PFSK-1 (cell line): Measurements from ENCODE around the gene PIK3CG.

Experiments used
- POLR2AphosphoS5 ChIP-seq: IDR thresholded peaks from 2 replicates; pipeline ENCODE4 v1.6.1; 2012; ENCODE audit warnings: low read depth, mild to moderate bottlenecking, control low read depth, low read length, moderate library complexity
- TAF1 ChIP-seq: IDR thresholded peaks from 2 replicates; pipeline ENCODE4 v1.6.1; 2012; ENCODE audit warnings: low read length, control low read depth, borderline replicate concordance; ENCODE audit not compliant: insufficient read depth
- TF ChIP-seq, protein P1 (sequence below), 2 experiments: IDR thresholded peaks; 2 replicates each; pipeline versions ENCODE4 v1.6.1 to v1.8.0; 2011 to 2012; ENCODE audit warnings: low read depth in 2 of 2, low read length in 2 of 2, control low read depth in 1 of 2, inconsistent platforms in 1 of 2, mild to moderate bottlenecking in 1 of 2, moderate library complexity in 1 of 2; ENCODE audit not compliant: insufficient read depth in 1 of 2

DNA sequence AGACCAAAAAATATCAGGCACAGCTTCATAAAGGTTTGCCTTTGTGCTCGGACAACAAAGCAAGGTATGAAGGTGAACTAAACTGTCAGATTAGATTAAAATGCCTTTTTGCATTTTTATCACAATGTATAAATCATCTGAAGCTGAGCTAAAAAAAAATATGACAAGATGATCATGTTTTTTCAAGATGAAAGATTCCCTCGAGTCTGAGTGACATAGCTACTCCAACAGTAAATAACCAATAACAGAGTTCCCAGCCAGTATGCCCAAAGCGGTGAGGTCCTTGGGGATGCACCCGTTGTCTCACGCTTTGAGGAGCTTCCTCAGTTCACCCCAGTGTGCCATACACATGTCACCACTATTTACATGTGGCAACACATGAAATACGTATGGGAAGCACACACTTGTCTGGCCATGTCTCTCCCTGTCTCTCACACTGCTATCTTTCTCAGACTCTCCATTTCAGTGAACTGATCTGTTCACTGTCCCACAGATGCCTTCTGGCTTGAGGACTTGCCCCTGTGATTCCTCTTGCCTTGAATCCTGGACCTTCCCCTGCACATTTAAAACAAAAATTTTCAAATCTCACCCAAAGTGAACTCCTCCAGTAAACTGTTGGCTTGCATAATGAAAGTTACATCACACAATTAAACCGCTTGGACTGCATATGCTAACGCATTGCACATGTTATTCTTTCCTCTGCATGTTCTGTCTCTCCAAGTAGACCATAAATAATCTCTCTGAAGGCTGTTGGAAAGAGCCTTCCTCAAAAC lies 2.6 kb upstream of the PIK3CG start:
- TF ChIP-seq, protein P1, sequence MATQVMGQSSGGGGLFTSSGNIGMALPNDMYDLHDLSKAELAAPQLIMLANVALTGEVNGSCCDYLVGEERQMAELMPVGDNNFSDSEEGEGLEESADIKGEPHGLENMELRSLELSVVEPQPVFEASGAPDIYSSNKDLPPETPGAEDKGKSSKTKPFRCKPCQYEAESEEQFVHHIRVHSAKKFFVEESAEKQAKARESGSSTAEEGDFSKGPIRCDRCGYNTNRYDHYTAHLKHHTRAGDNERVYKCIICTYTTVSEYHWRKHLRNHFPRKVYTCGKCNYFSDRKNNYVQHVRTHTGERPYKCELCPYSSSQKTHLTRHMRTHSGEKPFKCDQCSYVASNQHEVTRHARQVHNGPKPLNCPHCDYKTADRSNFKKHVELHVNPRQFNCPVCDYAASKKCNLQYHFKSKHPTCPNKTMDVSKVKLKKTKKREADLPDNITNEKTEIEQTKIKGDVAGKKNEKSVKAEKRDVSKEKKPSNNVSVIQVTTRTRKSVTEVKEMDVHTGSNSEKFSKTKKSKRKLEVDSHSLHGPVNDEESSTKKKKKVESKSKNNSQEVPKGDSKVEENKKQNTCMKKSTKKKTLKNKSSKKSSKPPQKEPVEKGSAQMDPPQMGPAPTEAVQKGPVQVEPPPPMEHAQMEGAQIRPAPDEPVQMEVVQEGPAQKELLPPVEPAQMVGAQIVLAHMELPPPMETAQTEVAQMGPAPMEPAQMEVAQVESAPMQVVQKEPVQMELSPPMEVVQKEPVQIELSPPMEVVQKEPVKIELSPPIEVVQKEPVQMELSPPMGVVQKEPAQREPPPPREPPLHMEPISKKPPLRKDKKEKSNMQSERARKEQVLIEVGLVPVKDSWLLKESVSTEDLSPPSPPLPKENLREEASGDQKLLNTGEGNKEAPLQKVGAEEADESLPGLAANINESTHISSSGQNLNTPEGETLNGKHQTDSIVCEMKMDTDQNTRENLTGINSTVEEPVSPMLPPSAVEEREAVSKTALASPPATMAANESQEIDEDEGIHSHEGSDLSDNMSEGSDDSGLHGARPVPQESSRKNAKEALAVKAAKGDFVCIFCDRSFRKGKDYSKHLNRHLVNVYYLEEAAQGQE (IDR thresholded peaks at IDR 0.05; ENCODE audit: insufficient read depth in 1 of 2, low read depth in 2 of 2, low read length in 2 of 2), result no peak
- TF ChIP-seq POLR2AphosphoS5 (no peak), TAF1 (no peak)
